KBM-7 (cell line): Measurements from ENCODE around the gene C2CD4C.
"Not testable (repeated sequence)": the region's sequence is repeated elsewhere in the genome, so short reads cannot be mapped to it uniquely, and the experiment has no call there.

Experiments used
- DNase-seq: peaks from one replicate; pipeline ENCODE4 v3.0.0-alpha.2; 2015
- in situ Hi-C: fragments of 300-500 bp; cut with MboI; formaldehyde crosslinking; loops from 2 replicates; pipeline ENCODE4 v1.14.3; 2020; ENCODE audit warnings: low sequenced_read_pairs, low pct_unique_long_range_greater_than_20kb, mixed read lengths

Gene C2CD4C

GRCh38 chr19:373391-374182 is 35.4 kb downstream of the C2CD4C start:
- no peak for DNase-seq
- in situ Hi-C loops = no loop called here

GRCh38 chr19:372306-372890 is 36.5 kb downstream of the C2CD4C start:
- in situ Hi-C loops = no loop called here
- DNase-seq = no peak

GRCh38 chr19:371501-372168 is 37.3 kb downstream of the C2CD4C start:
- DNase-seq = peak; percentile 43

GRCh38 chr19:370641-371330 is 38.2 kb downstream of the C2CD4C start:
- in situ Hi-C loops = no loop called here
- no peak for DNase-seq

More at GRCh38 chr19:371501-372168, 37.3 kb downstream of the C2CD4C start:
- in situ Hi-C loops = no loop called here

GRCh38 chr19:369876-370275 is 39.1 kb downstream of the C2CD4C start:
- no peak for DNase-seq
- in situ Hi-C loops = no loop called here

GRCh38 chr19:369256-369655 is 39.7 kb downstream of the C2CD4C start:
- in situ Hi-C loops = no loop called here

GRCh38 chr19:368630-369024 is 40.3 kb downstream of the C2CD4C start:
- no peak for DNase-seq
- in situ Hi-C loops = no loop called here

More at GRCh38 chr19:369256-369655, 39.7 kb downstream of the C2CD4C start:
- no peak for DNase-seq

- peak; percentile 32 for DNase-seq
Measured at GRCh38 chr19:367963-368629, 40.9 kb downstream of the C2CD4C start.

GRCh38 chr19:367561-367960 is 41.4 kb downstream of the C2CD4C start:
- in situ Hi-C loops = no loop called here

More at GRCh38 chr19:367963-368629, 40.9 kb downstream of the C2CD4C start:
- in situ Hi-C loops = no loop called here

GRCh38 chr19:366951-367350 is 42.0 kb downstream of the C2CD4C start:
- in situ Hi-C loops = no loop called here
- no peak for DNase-seq

More at GRCh38 chr19:367561-367960, 41.4 kb downstream of the C2CD4C start:
- DNase-seq = no peak

GRCh38 chr19:366205-366783 is 42.7 kb downstream of the C2CD4C start:
- no peak for DNase-seq
- in situ Hi-C loops = no loop called here

GRCh38 chr19:364496-365287 is 44.3 kb downstream of the C2CD4C start:
- no peak for DNase-seq
- in situ Hi-C loops = no loop called here

- in situ Hi-C loops = no loop called here
- no peak for DNase-seq
Measured at GRCh38 chr19:362683-363082, 46.3 kb downstream of the C2CD4C start.

- DNase-seq = no peak
- in situ Hi-C loops = no loop called here
Measured at GRCh38 chr19:362154-362553, 46.8 kb downstream of the C2CD4C start.

GRCh38 chr19:359653-359925 is 49.4 kb downstream of the C2CD4C start:
- no peak for DNase-seq

GRCh38 chr19:355536-355935 is 53.4 kb downstream of the C2CD4C start:
- in situ Hi-C loops, DNase-seq: not testable (repeated sequence)

More at GRCh38 chr19:359653-359925, 49.4 kb downstream of the C2CD4C start:
- in situ Hi-C loops = no loop called here
